ENCODE measurements around the gene GRAPL. TPM values are rescaled to one million over a fixed set of nuclear protein-coding genes. Genes with fewer than 3 reads are reported as not detected.
"Not testable (repeated sequence)": the region's sequence is repeated elsewhere in the genome, so short reads cannot be mapped to it uniquely, and the experiment has no call there.

Gene GRAPL
- total RNA-seq, 1 donor from 2014 or later, result 18.1 TPM

GRCh38 chr17:19136605-19137004 lies 9.2 kb downstream of the GRAPL start:
- intact Hi-C loops (cut with micrococcal nuclease), result not testable (repeated sequence)

- intact Hi-C loops (cut with micrococcal nuclease), result not testable (repeated sequence)
These were observed 10.6 kb downstream of the GRAPL start for GRCh38 chr17:19137959-19138358.

GRCh38 chr17:19141366-19142155 lies 14.2 kb downstream of the GRAPL start:
- intact Hi-C loops (cut with micrococcal nuclease), result not testable (repeated sequence)

GRCh38 chr17:19142419-19142818 lies 15.0 kb downstream of the GRAPL start:
- intact Hi-C loops (cut with micrococcal nuclease), result not testable (repeated sequence)

- intact Hi-C loops (cut with micrococcal nuclease), result not testable (repeated sequence)
These were observed 15.8 kb downstream of the GRAPL start for GRCh38 chr17:19143097-19143777.

- intact Hi-C loops (cut with micrococcal nuclease), result not testable (repeated sequence)
These were observed 17.0 kb downstream of the GRAPL start for GRCh38 chr17:19144373-19144772.

GRCh38 chr17:19145471-19145870 lies 18.1 kb downstream of the GRAPL start:
- intact Hi-C loops (cut with micrococcal nuclease), result not testable (repeated sequence)

GRCh38 chr17:19150678-19151615 lies 23.6 kb downstream of the GRAPL start:
- intact Hi-C loops (cut with micrococcal nuclease), result not testable (repeated sequence)

GRCh38 chr17:19157628-19158027 lies 30.2 kb downstream of the GRAPL start:
- intact Hi-C loops (cut with micrococcal nuclease), result not testable (repeated sequence)

GRCh38 chr17:19158478-19158877 lies 31.1 kb downstream of the GRAPL start:
- intact Hi-C loops (cut with micrococcal nuclease), result not testable (repeated sequence)

- intact Hi-C loops (cut with micrococcal nuclease), result not testable (repeated sequence)
These were observed 31.5 kb downstream of the GRAPL start for GRCh38 chr17:19158938-19159337.

GRCh38 chr17:19161308-19162107 lies 34.1 kb downstream of the GRAPL start:
- intact Hi-C loops (cut with micrococcal nuclease), result not testable (repeated sequence)

- intact Hi-C loops (cut with micrococcal nuclease), result not testable (repeated sequence)
These were observed 35.2 kb downstream of the GRAPL start for GRCh38 chr17:19162384-19163216.

GRCh38 chr17:19174422-19174821 lies 47.0 kb downstream of the GRAPL start:
- intact Hi-C loops (cut with micrococcal nuclease), result not testable (repeated sequence)

GRCh38 chr17:19175410-19175809 lies 48.0 kb downstream of the GRAPL start:
- intact Hi-C loops (cut with micrococcal nuclease), result not testable (repeated sequence)

GRCh38 chr17:19181040-19181875 lies 53.9 kb downstream of the GRAPL start:
- intact Hi-C loops (cut with micrococcal nuclease), result not testable (repeated sequence)

GRCh38 chr17:19187883-19188869 lies 60.8 kb downstream of the GRAPL start:
- intact Hi-C loops (cut with micrococcal nuclease), result not testable (repeated sequence)

All from T-helper 2 cell treated with Interferon-gamma antibody and Interleukin-4, amounts not matched to agents 100 ng/mL and 5 ng/mL, for 36 hours (primary cell).